ENCODE data around the gene AGPAT2.

DNA sequence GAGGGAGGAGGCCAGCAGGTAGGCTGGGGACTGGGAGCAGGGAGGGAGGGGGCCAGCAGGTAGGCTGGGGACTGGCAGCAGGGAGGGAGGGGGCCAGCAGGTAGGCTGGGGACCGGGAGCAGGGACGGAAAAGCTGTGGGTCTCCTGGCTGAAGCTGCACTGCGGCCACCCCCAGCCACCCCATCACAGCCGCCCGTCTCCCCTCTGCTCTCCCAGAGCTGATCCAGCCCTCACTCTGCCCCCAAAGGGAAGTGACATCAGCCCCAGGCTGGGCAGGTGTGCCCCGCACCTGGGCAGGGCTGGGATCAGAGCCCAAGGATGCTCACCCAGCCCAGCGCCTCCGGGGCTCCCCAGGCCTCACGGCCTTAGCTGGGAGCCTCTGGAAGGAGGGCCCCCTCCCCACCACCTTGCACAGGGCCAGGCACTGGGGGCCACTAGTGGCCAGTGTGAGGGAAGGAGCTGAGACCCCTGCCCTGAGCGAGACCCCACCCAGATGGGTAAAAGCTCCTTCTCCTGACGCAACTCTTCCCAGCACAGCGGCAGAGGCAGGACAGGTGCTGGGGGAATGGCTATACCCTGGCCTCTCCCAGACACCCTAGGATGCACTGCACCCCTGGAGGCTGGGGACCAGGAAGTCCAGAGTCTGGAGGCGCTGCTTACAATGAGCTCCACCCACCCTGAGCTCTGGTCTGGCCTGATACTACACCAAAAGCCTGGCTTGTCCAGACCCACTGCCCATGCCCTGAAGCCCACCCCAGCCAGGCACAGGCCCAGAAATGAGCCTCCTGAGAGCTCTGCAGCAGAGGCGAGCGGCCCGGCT, 11.6 kb downstream of the AGPAT2 start:
- TF ChIP-seq, protein P1, sequence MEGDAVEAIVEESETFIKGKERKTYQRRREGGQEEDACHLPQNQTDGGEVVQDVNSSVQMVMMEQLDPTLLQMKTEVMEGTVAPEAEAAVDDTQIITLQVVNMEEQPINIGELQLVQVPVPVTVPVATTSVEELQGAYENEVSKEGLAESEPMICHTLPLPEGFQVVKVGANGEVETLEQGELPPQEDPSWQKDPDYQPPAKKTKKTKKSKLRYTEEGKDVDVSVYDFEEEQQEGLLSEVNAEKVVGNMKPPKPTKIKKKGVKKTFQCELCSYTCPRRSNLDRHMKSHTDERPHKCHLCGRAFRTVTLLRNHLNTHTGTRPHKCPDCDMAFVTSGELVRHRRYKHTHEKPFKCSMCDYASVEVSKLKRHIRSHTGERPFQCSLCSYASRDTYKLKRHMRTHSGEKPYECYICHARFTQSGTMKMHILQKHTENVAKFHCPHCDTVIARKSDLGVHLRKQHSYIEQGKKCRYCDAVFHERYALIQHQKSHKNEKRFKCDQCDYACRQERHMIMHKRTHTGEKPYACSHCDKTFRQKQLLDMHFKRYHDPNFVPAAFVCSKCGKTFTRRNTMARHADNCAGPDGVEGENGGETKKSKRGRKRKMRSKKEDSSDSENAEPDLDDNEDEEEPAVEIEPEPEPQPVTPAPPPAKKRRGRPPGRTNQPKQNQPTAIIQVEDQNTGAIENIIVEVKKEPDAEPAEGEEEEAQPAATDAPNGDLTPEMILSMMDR (IDR thresholded peaks at IDR 0.05), result no peak
- TF ChIP-seq POLR2AphosphoS5 (IDR thresholded peaks at IDR 0.05; ENCODE audit: low read depth, low read length), result no peak
- TF ChIP-seq, protein P2, sequence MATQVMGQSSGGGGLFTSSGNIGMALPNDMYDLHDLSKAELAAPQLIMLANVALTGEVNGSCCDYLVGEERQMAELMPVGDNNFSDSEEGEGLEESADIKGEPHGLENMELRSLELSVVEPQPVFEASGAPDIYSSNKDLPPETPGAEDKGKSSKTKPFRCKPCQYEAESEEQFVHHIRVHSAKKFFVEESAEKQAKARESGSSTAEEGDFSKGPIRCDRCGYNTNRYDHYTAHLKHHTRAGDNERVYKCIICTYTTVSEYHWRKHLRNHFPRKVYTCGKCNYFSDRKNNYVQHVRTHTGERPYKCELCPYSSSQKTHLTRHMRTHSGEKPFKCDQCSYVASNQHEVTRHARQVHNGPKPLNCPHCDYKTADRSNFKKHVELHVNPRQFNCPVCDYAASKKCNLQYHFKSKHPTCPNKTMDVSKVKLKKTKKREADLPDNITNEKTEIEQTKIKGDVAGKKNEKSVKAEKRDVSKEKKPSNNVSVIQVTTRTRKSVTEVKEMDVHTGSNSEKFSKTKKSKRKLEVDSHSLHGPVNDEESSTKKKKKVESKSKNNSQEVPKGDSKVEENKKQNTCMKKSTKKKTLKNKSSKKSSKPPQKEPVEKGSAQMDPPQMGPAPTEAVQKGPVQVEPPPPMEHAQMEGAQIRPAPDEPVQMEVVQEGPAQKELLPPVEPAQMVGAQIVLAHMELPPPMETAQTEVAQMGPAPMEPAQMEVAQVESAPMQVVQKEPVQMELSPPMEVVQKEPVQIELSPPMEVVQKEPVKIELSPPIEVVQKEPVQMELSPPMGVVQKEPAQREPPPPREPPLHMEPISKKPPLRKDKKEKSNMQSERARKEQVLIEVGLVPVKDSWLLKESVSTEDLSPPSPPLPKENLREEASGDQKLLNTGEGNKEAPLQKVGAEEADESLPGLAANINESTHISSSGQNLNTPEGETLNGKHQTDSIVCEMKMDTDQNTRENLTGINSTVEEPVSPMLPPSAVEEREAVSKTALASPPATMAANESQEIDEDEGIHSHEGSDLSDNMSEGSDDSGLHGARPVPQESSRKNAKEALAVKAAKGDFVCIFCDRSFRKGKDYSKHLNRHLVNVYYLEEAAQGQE (IDR thresholded peaks at IDR 0.05; ENCODE audit: insufficient read depth in 1 of 2, low read depth in 2 of 2, low read length in 1 of 2), result no peak
- no peak for TF ChIP-seq SIN3A (IDR thresholded peaks at IDR 0.05; ENCODE audit: borderline replicate concordance, insufficient read depth, low read depth, low read length)
- TF ChIP-seq TCF7L2 (IDR thresholded peaks at IDR 0.05; ENCODE audit: low read depth, low read length), result no peak
